DMS114 treated with DMSO at 0.1 percent for 48 hours (cell line): ENCODE data around the gene MMP1.
A peak's percentile ranks its signal among the peaks of the same experiment; 100 is the strongest.

Source experiments
- DNase-seq: peaks from one replicate; lab custom pipeline; 2025; ENCODE audit not compliant: unreplicated experiment; lab: John Stamatoyannopoulos, UW

The MMP1 gene

GRCh38 chr11:102807921-102808320 lies 10.0 kb upstream of the MMP1 start:
- DNase-seq, result no peak

DNA sequence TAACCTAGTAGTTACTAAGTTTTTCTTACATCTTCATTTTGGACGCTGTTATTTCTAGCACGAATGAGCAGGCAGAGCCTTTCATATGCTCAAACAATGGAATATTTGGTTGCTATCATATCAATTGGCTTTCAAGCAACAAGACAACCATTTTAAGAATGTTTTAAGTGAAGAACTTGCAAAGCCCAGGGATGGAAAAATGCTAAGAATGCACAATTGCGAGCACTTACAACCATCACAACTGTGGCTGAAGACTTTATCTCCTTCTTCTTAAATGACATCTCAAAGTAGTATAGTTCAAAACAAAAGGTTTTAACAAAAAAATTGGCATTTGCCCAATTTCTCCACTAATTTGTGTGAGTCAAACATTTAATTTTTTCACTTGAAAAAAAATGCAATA lies 8.3 kb upstream of the MMP1 start:
- DNase-seq, result peak; percentile 21

GRCh38 chr11:102802341-102802740 lies 4.4 kb upstream of the MMP1 start:
- DNase-seq, result no peak

GRCh38 chr11:102800767-102801166 lies 2.8 kb upstream of the MMP1 start:
- no peak for DNase-seq

DNA sequence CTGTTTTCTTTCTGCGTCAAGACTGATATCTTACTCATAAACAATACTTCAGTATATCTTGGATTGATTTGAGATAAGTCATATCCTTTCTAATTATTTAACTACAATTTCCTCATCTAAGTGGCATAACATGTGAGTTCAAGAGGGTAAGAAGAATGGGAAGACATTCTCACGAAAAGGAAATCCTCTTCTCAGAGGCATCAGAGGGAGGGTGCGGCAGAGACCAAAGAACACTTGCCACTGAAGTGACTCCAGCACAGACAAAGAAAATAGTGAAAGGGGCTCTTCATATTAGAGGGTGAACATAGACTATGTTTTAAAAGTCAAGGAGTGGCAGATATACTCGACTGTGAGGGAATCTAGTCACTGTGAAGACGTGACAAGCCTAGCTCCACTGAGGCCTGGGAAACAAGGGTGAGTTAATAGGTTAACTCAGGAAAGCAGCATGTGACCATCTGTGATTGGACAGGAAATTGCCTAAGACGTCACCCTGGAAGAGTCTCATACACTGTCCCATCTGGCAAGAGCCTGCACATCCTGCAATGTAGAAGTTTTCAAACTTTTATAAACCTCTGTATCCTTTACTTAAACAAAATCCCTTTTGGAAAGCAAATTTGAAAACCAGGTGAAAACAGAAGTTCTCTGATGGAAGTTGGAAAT lies 1.9 kb upstream of the MMP1 start:
- DNase-seq, result no peak

DNA sequence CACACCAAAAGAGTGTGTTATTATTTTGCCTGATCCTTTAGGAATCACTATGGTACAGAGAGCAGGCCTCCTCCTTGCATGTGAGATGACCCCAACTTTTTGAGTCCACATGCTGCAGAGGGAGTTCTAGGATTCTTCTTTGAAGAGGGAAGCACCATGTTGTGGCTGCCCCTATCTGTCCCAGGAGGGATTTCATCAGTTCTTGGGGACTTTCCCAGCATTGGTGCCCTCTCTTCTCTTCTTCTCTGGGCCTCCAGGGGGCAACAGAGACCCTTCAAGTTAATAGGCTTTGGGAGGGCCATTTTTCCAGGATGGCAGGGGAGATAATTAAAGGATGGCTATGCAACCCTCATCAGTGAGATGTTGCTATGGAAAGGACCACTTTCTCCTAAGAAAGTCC lies 3.6 kb downstream of the MMP1 start:
- no peak for DNase-seq

- DNase-seq, result no peak
Observed at GRCh38 chr11:102793677-102794290, 4.2 kb downstream of the MMP1 start.

DNA sequence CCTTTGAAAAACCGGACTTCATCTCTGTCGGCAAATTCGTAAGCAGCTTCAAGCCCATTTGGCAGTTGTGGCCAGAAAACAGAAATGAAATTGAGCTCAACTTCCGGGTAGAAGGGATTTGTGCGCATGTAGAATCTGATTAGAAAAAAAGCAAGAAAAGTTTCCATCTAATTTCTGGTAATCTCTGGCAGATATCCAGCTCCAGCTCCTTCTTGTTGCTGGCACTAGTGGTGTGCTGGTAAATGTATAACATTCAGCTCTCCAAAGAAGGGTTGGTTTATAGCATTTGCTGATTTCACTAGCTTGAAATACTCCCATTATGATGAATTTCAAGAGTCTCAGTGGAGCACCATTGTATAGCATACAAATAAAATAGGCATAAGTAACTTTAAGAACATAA lies 5.4 kb downstream of the MMP1 start:
- DNase-seq, result no peak

DNA sequence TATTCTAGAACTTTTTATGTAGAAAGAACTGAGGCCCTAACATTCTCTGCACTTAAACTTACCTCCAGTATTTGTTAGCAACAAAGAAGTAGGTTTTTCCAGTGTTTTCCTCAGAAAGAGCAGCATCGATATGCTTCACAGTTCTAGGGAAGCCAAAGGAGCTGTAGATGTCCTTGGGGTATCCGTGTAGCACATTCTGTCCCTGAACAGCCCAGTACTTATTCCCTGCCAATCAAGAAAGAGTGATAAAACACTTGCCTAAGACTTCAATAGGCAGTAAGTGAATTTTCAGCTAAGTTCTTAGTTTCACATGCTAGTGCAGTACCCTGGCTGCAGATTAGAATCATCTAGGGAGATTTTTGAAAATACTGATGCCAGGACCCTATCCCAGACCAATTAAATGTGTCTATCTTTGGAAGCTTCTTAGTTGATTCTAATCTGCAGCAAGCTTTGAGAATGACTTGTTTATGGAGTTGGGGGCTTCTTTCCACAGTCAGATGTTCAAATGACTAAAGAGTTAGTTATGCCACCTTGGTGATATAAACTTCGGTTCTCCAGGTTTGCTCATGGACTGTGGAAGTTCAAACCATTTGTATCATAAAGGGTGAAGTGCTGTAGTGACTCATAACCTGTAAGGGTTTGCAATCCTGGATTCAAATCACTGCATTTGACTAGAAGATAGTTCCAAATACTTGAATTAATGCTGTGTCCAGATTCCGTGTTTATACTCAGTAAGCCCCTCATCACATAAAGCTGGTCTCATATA lies 6.5 kb downstream of the MMP1 start:
- no peak for DNase-seq

GRCh38 chr11:102788334-102788995 lies 9.5 kb downstream of the MMP1 start:
- no peak for DNase-seq

- DNase-seq, result no peak
Observed at GRCh38 chr11:102784380-102784779, 13.6 kb downstream of the MMP1 start.

- DNase-seq, result no peak
Observed at GRCh38 chr11:102783720-102784119, 14.2 kb downstream of the MMP1 start.

- DNase-seq, result no peak
Observed at GRCh38 chr11:102783016-102783415, 14.9 kb downstream of the MMP1 start.

- no peak for DNase-seq
Observed at GRCh38 chr11:102781676-102782075, 16.3 kb downstream of the MMP1 start.

DNA sequence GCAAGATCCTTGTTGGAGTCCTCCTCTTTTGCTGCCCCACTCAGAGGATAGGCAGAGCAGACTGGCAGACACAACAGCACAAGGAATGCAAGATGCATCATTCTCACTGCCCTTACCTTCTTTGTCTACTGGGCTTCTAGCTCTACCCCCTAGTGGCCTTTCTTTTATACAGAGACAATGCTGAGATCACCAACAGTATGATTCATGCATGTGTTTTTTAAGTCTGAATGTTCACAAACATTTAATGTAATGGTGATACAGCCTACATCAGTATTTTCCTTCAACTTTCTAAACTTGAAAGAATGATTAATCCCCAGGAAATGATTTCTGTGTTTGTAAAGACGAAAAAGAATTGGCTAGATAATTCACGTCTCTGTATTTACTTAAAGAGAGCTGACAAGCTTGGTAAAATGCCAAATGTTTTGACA lies 17.5 kb downstream of the MMP1 start, which contains the start of gene MMP10:
MMP10 (minus strand) TSS at position 138 of the 428 bp plus-strand sequence; CDS start at position 101, 37 bp downstream.
- peak; percentile 65 for DNase-seq

DNA sequence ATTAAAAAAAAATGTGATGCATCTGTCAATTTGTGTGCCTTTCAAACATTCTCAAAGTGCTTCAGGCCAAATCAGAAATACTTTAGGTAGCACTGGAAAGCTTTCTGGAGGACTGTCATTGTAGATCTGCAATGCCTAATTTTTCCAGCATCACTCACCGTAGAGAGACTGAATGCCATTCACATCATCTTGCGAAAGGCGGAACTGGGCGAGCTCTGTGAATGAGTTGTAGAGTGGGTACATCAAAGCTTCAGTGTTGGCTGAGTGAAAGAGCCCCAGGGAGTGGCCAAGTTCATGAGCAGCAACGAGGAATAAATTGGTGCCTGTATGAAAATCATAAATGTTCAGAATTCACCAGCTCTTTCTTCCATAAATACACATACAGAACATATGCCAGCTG lies 21.5 kb downstream of the MMP1 start:
- DNase-seq, result peak; percentile 76

DNA sequence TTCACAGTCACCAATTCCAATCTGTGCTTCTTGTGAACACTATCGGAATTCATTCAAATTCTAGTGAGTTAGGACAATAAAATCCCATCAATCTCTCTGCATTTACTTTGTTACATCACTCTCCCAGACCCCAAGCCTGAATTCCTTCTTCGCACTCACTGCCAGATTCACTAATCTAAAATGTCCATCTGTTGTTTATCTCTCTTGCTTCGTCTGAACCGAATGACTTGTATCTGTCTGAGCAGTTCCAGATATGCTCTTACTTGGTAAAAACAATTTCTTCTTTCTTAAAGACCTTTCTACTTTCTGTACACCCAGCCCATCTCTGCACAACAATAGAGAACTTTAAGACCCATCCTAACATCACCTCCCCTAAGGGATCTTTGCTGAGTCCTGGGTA lies 24.6 kb downstream of the MMP1 start:
- no peak for DNase-seq

GRCh38 chr11:102771351-102771750 lies 26.6 kb downstream of the MMP1 start:
- DNase-seq, result peak; percentile 41

DNA sequence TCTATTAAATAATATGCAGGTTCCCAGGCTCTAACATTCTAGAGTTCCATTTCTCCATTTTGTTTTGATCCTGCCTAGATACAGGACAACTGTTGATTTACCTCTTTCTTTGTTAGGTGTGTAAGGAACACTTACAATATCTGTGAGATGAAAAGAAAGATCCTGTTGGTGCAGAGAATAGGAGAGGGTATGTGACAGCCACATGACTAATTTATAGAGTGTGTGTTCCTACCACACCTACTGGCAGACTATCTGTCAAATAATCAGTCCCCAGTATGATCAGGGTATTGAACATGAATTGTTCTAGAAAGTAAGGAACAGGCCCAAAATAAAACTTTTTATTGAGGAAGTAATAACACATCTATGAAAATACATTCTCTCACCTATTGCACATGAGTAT lies 27.8 kb downstream of the MMP1 start:
- no peak for DNase-seq

- no peak for DNase-seq
Observed at GRCh38 chr11:102767800-102768199, 30.2 kb downstream of the MMP1 start.

GRCh38 chr11:102763440-102763839 lies 34.5 kb downstream of the MMP1 start:
- peak; percentile 21 for DNase-seq

DNA sequence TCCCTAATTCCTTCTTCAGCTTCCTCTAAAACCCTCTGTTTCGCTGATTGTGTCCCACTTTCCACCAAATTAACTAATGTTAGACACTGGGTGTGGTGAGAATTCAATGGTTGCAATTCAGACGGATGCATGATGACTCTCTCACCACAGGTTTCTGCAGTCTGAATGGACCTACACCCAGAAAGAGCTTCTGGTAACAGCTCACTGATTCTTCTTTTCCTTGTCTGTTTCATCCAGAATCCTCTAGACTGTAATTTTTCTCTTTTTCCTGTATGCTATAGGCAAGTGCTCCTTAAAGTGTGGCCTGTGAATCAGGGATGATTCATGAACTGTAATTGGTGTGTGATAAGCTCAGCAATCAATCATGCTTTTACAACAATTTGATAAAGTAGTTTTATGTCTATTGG lies 35.6 kb downstream of the MMP1 start:
- peak; percentile 56 for DNase-seq
